AG10803 (cell line): ENCODE data around the gene CD1B.
"Not testable (repeated sequence)": the region's sequence is repeated elsewhere in the genome, so short reads cannot be mapped to it uniquely, and the experiment has no call there.

Source experiments
- DNase-seq: peaks from one replicate; pipeline ENCODE4 v3.0.0; 2010; ENCODE audit warnings: low read depth
- H3K4me3 ChIP-seq: 2 replicates; pipeline ENCODE4 v1.5.1; 2011; ENCODE audit warnings: mild to moderate bottlenecking, low read length, control low read depth
- TF ChIP-seq, protein P1 (sequence below): conservative IDR thresholded peaks from 2 replicates; pipeline ENCODE4 v1.5.1; 2011; ENCODE audit warnings: mild to moderate bottlenecking, low read length, control low read depth, inconsistent platforms

Gene CD1B

DNA sequence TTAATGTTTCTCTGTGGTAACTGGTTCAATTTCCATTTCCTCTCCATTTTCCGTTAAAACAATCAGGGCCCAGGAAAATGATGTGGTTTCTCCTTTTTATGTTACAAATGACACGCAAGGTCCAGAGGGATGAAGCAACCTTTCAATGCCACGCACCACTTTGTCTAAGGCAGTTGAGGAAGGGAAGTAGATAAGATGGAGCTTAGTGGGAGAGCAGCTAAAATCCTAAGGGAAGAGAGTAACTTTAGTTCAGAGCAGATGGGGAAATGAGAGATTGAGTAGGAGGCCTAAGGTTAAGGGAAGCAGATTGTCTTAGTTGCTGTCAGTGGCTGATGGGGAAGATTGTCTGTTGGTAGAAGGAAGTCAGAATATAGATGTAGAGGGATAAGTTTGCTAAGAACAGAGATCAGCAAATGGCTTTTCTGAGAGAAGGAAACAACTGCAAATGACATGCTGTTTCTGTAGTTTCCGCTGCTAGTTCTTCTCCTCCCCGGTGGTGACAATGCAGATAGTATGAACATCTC lies 40.9 kb downstream of the CD1B start:
- TF ChIP-seq, protein P1, sequence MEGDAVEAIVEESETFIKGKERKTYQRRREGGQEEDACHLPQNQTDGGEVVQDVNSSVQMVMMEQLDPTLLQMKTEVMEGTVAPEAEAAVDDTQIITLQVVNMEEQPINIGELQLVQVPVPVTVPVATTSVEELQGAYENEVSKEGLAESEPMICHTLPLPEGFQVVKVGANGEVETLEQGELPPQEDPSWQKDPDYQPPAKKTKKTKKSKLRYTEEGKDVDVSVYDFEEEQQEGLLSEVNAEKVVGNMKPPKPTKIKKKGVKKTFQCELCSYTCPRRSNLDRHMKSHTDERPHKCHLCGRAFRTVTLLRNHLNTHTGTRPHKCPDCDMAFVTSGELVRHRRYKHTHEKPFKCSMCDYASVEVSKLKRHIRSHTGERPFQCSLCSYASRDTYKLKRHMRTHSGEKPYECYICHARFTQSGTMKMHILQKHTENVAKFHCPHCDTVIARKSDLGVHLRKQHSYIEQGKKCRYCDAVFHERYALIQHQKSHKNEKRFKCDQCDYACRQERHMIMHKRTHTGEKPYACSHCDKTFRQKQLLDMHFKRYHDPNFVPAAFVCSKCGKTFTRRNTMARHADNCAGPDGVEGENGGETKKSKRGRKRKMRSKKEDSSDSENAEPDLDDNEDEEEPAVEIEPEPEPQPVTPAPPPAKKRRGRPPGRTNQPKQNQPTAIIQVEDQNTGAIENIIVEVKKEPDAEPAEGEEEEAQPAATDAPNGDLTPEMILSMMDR: no peak
- no peak for DNase-seq
- no peak overlapping the region for H3K4me3 ChIP-seq

DNA sequence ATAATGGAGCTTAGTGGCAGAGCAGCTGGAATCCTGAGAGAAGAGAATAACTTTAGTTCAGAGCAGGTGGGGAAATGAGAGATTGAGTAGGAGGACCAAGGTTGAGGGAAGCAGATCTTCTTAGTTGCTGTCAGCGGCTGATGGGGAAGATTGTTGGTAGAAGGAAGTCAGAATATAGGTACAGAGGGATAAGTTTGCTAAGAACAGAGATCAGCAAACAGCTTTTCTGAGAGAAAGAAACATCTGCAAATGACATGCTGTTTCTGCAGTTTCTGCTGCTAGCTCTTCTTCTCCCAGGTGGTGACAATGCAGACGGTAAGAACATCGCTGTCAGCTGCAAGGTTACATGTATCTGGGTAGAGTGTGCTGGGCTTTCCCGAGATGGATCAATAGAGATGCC lies 41.5 kb downstream of the CD1B start, which contains the start of gene CD1C:
CD1C (plus strand) TSS at position 113 of the 400 bp plus-strand sequence; CDS start at position 255, 142 bp downstream.
- H3K4me3 ChIP-seq: no peak within 1 kb of the TSS
- DNase-seq: no peak
- TF ChIP-seq, protein P1: no peak

DNA sequence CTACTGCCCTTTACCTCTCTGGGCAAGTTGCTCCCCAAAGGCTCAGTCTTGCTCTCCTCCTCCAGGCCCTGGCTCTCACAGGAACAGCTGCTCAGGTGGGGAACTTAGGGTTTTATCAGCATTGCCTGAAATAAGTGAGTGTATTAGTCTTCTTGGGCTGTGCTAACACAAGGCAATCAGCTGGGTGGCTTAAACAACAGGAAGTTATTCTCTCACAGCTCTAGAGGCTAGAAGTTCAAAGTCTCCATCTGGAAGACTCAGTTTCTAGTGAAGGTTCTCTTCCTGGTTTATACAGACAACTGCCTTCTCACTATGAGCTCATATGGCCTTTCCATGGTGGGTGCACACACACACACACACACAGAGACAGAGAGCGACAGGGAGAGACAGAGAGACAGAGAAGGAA lies 44.4 kb downstream of the CD1B start:
- TF ChIP-seq, protein P1: no peak
- H3K4me3 ChIP-seq: no peak overlapping the region
- DNase-seq: no peak

DNA sequence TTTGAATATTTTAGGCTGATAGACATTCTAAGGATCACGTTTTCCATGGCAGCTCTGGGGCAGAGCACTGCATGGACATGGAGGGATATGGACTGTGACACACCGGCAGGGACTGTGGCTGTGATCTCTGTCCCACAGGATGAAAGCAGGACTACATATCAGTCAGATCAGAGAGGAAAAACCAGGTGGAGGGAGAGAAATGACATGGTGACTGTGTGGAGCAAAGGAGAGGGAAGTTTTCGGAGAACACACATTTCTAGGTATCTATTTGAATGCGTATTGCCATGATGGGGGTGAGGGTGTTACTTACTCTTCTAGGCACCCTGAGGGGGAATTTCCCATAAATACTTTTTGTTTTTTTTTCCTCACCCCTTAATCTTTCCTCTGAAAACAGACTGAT lies 44.8 kb downstream of the CD1B start:
- no peak for DNase-seq
- H3K4me3 ChIP-seq: no peak overlapping the region
- TF ChIP-seq, protein P1: no peak

DNA sequence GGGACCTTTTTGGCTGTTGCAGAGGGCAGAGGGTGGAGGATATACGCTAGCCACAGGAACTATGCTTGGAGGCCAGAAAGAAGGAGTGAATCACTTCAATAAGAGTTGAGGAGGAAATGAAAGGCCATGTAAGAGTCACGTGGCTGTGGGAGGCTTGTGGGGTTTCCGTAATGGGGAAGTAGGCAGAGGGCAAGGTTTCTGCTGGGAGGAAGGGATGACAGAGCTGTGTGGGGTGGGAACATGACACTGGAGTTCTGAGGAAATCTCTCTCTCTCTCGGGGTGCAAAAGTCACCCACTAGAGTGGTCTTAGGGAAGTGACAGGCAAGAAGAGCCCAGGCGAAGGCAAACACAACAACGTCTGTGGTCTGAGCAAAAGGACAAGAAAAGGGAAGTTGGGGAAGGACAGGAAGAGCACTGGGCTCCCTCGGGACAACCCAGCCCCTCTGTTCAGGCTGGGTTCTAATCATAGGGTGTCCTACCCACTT lies 45.5 kb downstream of the CD1B start:
- no peak for DNase-seq
- H3K4me3 ChIP-seq: no peak overlapping the region
- TF ChIP-seq, protein P1: no peak

DNA sequence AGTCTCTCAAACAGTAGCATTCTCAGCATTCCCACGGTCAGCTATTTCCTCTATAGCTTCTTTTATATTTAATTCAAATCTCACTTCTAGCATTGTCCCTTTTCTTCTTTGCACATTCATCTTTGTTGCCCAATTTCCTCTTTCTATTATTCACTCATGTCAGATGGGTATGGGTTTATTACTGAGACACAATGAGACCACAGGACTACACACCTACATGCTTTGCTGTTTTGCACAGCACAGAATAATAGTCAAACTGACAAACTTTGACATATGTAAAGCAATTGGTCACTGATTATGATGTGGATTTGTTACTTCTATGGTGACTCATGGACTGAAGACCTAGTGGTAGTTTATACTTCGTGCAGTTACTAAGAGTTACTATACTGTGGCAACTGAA lies 47.4 kb downstream of the CD1B start:
- no peak for DNase-seq
- TF ChIP-seq, protein P1: no peak
- no peak overlapping the region for H3K4me3 ChIP-seq

DNA sequence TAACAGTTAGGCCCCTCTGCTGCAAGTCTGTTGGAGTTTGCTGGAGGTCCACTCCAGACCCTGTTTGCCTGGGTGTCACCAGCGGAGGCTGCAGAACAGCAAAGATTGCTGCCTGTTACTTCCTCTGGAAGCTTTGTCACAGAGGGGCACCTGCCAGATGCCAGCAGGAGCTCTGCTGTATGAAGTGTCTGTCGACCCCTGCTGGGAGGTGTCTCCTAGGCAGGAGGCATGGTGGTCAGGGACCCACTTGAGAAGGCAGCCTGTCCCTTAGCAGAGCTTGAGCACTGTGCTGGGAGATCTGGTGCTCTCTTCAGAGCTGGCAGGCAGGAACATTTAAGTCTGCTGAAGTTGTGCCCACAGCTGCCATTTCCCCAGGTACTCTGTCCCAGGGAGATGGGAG lies 48.9 kb downstream of the CD1B start:
- not testable (repeated sequence) for DNase-seq, H3K4me3 ChIP-seq
